GM21381 (cell line): Measurements from ENCODE around the gene ZBTB20.
A peak's percentile ranks its signal among the peaks of the same experiment; 100 is the strongest.
"Not testable (repeated sequence)": the region's sequence is repeated elsewhere in the genome, so short reads cannot be mapped to it uniquely, and the experiment has no call there.

Experiments used
- ATAC-seq: cut with Tn5 transposase; IDR thresholded peaks from one replicate; pipeline ENCODE4 v1.9.1; 2021; ENCODE audit warnings: mild to moderate bottlenecking, moderate library complexity; ENCODE audit not compliant: unreplicated experiment

Gene ZBTB20

DNA sequence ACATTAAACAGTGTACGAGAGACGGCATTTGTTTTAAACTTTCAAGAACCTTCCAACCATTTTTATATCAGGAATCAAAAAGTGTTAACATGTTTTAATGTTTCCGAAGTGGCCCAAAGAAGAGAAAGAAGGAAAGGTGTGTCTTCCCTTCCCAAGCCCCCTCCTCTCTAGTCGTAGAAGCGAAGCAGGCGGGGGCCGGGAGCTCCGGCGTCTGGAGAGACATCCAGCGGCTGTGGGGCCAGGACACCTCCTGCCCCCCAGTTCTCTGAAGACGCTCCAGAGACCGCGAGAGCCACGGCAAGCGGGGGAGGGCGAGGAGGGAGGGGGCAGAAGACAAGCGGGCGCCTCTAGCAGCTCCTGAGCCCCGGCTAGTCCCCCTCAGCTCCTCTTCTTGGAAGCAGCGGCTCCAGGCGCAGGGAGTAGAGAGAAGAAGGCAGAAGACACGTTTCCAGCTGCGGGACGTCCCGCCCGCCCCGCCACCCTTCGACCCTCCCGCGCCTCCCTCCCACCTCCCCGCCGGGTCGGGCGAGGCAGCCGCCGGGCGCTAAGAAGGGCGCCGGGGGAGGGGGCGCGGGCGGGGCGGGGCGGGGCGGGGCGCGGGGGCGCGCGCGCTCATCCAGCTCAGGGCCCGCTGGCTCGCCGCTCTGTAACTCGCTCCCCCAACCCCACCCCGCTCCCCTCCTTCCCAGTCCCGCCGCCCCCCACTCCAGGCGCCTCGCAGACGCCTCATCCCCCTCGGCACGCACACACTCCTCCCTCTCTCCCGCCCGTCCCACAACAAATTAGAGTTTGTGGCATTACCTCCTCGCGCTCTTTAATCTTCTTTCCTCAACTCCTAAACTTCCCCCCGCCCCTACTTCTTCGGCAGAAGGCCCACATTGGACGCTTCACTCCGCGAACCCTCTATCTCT, at the start of gene ZBTB20:
TSS of gene ZBTB20 (minus strand) at position 871 of the 911 bp plus-strand sequence.
- peak; percentile 28 for ATAC-seq

DNA sequence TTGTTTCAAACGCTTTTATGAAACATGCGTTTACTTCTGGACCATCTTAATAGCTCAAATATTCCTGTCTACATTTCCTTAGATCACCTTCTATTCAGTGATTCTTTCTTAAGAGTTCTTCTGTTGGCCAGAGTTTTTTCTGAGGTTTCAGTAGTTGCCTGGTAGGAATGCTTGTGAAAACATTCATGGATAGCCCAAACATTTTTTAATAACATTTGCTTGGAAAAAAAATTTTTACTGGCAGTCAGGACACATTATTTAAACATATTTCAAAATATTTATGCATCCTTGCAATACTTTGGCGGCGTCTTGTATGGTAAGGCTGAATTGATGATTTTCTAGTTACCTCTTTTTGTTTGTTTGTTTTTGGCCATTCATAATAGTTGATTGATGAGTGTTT, 47.4 kb upstream of the ZBTB20 start:
- ATAC-seq = no peak

DNA sequence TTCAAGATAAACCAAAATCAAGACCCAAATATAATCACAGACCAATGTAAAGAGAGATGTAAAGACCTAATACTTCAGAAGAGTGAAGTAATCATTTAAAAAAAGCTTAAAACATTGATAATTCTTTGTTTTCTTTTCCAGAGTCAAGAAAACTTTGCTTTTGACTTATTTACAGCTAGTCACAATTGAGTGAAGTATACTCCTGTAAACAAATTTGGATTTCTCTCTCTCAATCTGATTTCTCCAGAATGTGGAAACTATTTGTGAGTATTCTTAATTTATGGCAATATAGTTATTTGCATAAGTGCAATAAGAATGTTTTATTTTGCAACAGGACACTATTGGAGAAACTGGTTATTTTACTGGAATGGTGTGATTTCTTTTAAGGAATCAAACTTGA, 43.7 kb upstream of the ZBTB20 start:
- ATAC-seq = no peak

DNA sequence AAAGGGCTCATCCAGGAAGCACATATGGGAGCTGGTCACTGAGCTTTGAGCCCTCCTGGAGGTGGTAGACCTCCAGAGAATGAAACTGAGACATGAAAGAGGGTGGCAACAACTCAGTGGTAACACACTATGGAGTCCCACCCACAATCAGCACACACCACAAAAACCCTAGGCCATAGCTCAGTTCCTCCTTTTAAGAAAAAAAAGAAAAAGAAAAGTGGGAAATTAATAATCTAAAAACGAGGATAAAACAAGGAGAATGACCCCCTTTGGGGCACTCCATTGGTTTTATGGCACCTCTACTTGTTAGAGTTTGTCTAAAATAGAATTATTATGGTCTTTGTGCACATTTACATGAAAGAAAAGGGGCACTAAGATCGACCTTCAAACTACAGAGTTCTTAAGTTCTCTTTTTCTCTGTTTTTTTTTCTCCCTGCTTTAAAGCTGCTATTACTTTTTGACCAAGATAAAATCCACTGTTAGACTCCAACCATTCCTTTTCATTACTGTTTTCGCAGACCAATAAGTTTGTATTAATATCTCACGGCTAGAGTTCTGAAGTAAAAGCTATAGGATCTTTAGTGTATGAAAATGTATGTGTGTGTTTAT, 40.2 kb upstream of the ZBTB20 start:
- peak; percentile 100 for ATAC-seq

DNA sequence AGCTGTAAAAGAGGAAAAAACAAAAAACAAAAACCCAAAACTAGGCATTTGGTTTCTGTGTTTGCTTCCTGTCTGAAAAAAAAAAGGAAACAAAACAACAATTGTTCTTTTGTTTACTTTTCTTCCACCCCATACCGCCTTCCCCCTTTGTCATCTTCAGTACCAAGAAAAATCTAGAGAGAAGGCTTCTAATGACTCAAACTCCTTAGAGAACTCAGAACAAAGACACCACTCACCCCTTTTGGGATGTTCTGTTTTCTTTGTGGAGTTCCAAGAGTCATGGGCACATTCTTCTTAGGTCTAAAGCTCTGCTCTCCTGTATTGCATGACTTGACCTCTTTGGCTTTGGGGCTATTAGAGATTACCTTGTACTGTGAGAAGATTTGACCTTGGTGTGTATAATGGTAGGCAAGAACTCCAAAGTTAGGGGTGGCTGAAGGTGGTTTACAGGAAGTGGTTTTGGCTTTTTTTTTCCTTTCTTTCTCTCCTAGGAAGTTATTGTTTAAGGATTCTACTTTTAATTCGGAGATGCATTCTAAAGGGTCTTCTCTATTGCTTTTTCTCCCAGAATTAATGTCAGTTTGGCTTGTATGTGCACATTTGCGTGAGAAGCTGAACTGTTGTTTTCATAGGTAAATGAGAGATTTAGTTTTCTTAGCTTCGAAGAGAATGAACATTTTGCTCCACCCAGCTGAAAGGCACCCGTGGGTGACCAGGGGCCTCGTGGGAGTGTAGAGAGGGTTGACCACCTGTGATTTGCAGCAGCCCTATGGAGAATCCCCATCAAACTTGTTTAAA, 39.5 kb upstream of the ZBTB20 start:
- ATAC-seq = peak; percentile 29

DNA sequence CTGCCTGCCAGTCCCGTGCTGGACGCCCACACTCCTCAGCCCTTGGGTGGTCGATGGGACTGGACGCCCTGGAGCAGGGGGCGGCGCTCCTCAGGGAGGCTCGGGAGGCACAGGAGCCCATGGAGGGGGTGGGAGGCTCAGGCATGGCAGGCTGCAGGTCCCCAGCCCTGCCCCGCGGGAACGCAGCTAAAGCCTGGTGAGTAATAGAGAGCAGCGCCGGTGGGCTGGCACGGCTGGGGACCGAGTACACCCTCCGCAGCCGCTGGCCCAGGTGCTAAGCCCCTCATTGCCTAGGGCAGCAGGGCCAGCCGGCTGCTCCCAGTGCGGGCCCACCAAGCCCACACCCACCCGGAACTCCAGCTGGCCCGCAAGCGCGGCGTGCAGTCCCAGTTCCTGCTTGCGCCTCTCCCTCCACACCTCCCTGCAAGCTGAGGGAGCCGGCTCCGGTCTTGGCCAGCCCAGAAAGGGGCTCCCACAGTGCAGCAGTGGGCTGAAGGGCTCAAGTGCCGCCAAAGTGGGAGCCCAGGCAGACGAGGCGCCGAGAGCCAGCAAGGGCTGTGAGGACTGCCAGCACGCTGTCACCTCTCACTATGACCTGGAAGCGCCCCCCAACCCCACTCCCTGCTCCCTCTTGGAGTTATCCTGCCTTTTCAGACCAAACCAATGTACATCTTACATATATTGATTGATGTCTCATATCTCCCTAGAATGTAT, 37.9 kb upstream of the ZBTB20 start:
- ATAC-seq = not testable (repeated sequence)

DNA sequence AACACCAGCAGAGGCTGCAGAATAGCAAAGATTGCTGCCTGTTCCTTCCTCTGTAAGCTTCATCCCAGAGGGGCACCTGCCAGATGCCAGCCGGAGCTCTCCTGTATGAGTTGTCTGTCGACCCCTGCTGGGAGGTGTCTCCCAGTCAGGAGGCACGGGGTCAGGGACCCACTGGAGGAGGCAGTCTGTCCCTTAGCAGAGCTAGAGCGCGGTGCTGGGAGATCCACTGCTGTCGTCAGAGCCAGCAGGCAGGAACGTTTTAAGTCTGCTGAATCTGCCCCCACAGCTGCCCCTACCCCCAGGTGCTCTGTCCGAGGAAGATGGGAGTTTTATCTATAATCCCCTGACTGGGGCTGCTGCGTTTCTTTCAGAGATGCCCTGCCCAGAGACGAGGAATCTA, 31.8 kb upstream of the ZBTB20 start:
- not testable (repeated sequence) for ATAC-seq

DNA sequence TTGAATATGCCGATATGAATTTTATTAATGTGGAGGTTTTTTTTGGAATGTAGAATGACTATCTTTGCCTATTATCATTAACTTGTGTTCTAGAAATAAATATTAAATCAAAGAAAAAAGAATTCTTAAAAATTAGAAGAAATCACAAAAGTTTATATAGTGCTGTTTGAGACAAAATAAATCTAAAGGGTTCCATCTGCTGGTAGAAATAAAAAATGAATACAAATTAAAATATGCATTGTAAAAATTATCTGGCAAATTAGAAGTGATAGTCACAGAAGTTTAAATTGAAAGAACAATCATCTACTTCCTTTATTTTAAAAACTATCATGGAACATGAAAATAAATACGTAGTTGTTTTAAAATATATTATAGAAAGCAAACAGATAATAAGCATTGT, 22.7 kb upstream of the ZBTB20 start:
- ATAC-seq = no peak

DNA sequence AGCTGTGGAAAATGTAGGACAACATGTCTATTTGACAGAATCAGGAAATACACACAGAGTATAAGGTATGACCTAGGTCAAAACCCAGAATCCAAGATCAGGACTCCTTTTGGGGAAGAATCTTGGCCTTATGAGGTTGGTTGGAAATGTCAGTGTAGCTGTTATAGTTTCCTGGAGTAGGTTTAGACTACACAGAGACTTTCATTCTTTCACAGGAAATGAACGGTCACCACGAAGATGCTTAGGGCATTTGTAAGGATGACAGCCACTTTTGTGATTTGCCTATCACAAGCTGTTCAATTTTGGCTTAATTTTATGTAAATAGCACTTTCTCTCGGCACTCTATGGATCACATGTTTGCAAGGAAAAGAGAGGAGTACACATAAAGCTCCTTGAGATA, 18.6 kb upstream of the ZBTB20 start:
- no peak for ATAC-seq

DNA sequence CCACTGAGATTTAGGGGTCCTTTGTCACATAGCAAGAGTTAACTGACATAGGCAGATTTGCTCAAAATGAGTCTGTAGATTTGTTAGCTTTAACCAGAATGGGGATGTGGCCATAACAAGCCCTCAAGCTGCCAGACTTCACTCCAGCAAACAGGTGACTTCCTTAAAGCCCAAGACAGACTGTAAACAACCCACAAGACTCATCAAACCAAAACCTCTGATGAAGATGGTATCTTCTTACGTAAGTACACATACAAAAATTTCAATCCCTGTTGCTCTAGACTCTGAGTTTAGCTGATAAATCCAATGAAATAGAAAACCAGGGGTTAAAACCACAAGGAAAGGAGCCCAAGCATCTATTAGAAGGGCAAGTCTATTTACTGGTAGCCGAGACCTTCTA, 18.2 kb upstream of the ZBTB20 start:
- no peak for ATAC-seq

DNA sequence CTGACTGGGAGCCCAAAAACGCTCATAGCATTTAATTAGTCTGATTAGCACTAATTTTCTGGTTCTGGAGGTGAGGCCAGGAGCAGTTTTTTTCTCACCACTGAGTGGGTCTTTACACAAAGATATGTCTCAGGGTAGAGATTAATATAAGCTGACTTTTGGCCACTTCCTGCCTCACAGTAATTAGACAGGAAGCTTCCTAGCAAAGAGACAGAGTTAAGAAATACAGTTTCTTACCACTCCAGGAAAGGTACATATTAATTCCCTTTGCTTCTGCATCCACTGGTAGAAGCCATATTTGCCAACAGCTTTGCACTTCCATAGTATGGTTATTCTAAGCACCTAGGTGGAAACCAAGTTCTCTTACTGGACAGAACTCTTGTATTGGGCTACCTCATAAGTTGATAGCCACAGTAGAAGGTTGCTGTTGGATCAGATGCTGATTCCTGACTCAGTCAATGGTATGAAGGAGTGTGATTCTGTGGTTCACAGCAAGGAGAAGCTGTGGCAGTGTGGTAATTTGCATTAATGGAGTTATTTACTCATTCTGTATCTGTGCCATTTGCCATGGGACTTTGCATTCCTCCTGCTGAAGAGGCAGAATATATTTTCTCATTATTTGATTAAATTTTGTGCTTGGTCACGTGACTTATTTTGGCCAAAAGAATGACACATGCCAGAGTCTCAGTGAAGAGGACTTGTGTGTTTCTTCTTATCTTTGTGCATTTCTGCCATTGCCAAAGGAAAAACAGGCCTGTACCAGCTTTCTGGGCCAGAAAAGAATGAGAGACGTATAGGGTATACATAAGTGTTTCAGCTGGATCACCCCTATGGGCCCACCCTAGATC, 17.5 kb upstream of the ZBTB20 start:
- no peak for ATAC-seq

DNA sequence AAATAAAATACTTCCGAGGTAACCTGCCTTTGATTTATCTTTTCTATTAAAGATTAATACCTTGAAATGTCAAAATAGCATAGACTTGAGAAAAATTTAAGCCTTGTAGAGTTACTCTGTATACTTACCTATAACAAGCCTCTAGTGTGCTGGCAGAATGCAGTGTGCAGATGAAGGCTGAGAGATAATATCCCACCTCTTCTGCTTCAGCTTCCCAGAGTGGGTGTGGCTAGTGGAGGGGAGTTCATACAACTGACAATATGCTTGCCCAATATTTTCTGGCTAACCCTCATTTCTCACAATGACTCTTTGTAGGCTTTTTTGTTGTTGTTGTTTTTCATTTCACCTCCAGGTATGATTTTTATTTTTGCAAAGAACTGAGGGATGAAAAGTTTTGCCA, 15.7 kb upstream of the ZBTB20 start:
- ATAC-seq = no peak

DNA sequence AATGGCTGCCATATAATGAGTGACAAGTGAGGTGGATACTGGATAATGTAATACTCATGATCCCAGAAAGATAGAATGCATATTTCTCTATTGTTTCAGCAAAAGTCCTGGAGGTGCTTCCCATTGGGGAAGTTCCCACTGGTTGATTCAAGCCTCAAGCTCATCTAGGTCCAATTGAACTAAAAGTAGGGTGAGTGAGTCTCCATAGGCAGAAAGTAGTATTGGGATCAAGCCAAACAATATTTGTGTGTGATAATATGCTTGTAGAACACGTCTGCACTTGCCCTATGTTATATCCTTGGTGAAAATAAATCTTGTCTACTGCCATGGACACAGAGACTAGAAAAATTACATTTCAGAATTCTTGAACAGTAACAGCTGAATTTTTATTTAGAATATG, 14.8 kb upstream of the ZBTB20 start:
- ATAC-seq = no peak

DNA sequence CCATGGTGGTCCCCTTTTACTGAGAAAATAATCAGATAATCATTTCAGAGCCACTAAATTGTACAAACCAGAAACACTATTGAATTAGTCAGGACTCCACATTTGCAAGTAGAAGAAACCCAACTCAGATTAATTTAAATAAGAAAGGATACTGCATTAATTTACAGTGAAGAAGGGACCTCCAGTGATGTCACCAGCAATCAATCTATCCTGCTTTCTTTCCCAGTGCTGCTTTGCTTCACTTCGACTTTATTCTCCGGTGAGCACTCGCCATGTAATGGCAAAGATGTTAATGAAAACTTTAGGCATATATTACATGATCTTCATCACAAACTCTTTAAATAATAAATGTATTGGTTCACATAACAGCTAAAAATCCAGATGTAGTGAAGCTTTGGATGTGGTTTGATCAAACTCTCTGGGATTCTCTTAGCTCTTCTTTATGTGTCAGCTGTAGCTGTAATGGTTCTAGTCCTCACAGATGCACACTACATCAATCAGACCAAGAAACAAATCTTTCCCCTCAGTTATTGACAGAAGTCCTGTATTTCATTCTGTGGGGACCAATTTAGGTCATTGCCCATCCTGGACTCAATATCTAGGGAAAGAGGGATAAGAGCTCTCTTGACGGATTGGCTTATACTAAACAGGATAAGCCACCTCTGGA, 14.2 kb upstream of the ZBTB20 start:
- ATAC-seq = no peak

DNA sequence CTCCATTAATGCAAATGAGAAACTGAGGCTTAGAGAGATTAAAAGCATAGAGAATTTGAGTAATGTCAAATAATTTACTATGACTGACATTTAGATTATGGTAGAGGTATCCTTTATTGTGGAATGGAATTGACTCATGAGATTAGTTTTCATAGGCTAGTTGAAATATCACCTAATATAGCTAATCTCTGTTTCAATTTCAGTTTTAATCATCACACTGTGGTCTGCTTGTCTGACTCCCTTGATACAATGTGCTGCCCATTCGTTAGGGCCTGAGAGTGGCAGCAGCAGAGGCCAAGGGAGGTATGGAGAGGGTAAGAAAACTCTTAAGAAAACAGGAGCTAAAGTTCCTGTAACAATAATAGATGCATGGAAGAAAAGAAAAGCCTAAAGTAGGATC, 13.2 kb upstream of the ZBTB20 start:
- peak; percentile 100 for ATAC-seq

DNA sequence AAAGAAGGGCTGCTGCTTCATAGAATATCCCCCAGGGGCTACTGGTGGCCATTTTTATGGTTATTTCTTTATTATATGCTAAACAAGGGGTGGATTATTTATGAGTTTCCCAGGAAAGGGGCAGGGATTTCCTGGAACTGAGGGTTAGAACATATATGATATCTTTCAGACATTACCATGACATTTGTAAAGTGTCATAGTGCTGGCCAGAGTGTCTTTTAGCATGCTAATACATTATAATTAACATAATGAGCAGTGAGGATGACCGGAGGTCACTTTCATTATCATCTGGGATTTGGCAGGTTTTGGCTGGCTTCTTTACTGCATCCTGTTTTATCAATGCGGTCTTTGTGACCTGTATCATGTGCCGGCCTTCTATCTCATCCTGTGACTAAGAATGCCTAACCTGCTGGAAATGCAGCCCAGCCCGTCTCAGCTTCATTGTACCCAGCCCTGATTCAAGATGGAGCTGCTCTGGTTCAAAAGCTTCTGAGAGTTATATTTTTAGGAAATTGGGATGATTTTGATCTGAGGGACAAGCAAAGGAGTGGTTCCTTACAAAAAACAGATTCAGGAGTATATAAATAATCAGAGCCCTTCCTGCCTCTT, 9.1 kb upstream of the ZBTB20 start:
- no peak for ATAC-seq

DNA sequence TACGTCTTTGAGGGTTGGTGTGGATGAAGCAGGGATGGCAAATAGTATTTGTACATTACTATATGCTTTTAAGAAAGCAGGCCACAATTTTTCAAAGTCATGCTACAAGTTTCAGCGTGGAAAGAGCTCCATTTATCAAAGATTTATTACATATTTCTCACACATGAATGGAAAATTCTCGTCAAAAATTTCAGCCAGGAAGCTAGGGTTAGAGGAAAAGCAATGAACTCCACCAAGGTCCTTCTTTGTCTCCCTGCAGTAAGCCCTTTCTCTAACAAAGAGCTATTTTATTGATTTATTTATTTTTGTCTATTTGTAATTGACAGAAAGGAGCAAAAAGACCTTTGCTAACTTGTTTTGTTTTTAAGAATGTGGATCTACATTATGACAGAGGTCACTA, 7.5 kb upstream of the ZBTB20 start:
- ATAC-seq = no peak

DNA sequence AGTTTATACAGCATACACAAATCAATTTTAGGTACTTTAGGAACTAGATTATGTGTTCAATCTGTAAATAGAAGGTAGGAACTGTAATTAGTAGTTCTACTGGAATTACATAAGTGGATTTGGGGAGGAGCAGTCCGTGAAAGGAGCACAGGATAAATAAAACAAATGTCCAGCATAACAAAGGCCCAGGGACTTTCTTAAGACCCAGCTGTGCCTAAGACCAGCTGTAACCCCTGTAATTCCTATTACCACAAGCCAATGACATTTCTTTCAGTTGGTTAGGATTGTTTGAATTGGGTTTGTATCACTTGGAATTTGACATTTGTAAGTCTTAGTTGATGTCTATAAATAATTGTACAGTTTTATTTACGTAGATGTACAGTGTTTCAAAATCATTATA, 4.8 kb upstream of the ZBTB20 start:
- no peak for ATAC-seq

DNA sequence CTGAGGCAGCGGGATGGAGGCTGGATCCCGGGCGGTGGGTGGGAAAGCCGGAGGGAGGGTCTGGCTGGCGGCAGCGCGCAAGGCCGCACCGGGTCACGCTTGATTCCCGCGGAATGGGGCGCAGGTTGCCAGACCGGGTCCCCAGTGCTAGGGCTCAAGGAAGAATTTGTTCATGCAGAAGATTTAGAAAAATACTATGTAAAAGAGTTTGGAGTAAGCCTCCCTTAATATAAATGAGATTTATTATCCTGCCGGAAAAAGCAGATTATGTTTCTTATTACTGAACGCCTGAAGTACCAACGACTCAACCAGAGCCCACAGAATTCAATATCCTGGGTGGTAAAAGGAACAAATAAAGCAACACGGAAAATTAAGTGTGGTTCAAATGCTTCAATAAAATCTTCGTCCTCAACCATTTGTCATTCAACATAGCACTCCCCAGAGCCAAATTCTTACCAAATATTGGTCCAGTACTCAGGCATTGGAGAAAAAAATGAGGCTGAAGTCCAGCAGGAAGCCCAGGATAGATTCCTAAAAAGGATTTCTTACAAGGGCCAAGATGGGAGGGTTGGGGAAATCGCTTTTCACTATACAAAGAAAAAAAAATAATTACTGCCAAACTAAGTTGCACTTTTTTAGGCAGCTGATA, 1.2 kb upstream of the ZBTB20 start:
- ATAC-seq = no peak
